ENCODE results near the gene RAB39A. TPM values are rescaled to one million over a fixed set of nuclear protein-coding genes. Genes with fewer than 3 reads are reported as not detected.
"Not testable (repeated sequence)": the region's sequence is repeated elsewhere in the genome, so short reads cannot be mapped to it uniquely, and the experiment has no call there.

The RAB39A gene, protein sequence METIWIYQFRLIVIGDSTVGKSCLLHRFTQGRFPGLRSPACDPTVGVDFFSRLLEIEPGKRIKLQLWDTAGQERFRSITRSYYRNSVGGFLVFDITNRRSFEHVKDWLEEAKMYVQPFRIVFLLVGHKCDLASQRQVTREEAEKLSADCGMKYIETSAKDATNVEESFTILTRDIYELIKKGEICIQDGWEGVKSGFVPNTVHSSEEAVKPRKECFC
- 1 to 10 TPM; 1.1 TPM for total RNA-seq
- long read RNA-seq = 0 reads

DNA sequence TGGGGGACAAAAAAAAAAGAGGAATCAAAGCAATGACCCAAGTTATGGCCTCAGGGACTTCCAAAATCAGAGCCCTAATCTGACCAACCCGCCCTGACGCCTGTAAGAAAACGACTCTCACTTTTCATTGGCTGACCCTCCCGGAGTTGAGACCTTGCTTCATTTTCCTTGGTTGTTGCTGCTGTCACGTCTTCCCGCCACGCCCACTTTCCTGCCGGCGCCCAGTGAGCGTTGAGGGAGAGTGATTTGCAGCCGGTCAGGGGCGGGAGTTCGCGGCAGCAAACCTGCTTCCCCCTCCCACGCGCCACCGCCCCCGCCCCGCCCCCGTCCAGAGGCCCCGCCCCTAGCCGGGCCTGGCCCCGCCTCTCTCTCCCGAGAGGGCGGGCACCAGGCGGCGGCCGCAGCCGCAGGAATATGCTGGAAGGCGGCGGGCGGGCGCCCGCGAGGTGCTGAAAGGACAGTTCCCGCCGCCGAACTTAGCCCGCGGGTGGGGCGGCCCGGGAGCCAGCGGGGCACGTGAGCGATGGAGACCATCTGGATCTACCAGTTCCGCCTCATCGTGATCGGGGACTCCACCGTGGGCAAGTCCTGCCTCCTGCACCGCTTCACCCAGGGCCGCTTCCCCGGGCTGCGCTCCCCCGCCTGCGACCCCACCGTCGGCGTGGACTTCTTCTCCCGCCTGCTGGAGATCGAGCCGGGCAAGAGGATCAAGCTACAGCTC is at the start of gene RAB39A:
Gene RAB39A (plus strand): TSS at position 403 of the 721 bp plus-strand sequence. CDS start 121 bp downstream, at position 524.
- ATAC-seq (peak; percentile 97), DNase-seq (peak; percentile 91)
- intact Hi-C loops (cut with DNase I) = no loop called here

DNA sequence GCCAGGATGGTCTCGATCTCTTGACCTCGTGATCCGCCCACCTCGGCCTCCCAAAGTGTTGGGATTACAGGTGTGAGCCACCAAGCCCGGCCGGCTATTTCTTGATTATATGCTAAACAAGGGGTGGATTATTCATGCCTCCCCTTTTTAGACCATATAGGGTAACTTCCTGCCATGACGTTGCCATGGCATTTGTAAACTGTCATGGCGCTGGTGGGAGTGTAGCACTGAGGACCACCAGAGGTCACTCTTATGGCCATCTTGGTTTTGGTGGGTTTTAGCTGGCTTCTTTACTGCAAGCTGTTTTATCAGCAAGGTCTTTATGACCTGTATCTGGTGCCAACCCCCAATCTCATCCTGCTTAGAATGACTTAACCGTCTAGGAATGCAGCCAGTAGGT is 46.8 kb upstream of the RAB39A start:
- DNase-seq; intact Hi-C loops (cut with DNase I); ATAC-seq: not testable (repeated sequence)

DNA sequence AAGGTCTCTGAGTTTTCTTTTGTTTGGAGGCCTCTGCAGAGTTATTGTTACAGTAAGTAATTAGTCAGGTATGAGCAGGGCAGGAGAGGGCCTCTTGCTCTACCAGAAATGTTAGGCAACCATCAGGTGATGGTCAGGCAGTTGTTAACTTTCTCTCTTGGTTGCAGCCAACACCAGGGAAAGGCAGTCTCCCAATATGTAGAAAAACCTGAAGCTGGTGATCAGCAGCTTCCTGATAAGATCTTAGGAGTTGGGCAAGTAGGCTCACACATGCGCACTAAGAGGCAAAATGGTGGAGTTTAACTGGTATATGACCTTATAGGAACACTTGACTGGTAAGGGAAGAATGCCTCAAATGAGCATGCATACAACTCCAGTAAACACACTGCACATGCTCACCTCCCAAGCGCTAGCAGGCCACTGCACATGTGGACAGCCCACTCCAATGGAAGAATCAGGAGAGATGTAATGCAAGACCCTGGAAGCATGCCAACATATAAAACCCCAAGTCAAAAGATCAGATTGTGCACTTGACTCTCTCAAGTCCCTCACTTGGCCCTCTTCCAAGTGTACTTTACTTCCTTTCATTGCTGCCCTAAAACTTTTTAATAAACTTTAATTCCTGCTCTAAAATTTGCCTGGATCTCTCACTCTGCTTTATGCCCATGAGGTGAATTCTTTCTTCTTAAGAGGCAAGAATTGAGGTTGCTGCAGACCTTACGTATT is 46.0 kb upstream of the RAB39A start:
- ATAC-seq (no peak), DNase-seq (no peak)
- intact Hi-C loops (cut with DNase I) = no loop called here

DNA sequence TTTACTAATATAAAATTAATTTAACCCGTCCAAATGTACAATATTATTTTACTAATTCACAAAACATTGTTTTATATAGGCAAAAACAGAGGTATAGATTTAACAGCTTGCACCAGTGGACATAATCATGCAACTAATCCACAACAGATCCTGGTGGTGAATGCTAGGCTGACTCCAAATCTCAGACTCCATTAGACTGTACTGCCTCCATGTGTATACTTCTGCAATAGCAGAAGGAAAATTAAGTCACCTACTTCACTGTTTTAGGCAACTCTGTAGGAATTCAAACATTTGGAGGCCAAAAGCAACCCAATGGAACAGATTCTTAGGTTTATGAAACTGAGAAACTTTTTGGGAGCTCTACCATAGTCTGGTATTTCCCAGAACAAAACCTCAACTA is 30.0 kb upstream of the RAB39A start:
- ATAC-seq (peak in 1 of 2 donors; percentile 60), DNase-seq (no peak)
- intact Hi-C loops (cut with DNase I) = no loop called here

DNA sequence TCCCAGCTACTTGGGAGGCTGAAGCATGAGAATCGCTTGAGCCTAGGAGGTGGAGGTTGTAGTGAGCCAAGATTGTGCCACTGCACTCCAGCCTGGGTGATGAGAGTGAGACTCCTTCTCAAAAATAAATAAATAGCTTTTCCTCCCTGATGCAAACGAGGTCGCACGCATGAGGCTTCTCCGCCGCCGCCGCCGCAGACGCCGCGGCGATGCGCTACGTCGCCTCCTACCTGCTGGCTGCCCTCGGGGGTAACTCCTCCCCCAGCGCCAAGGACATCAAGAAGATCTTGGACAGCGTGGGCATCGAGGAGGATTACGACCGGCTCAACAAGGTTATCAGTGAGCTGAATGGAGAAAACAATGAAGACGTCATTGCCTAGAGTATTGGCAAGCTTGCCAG is 20.0 kb upstream of the RAB39A start:
- DNase-seq (no peak), ATAC-seq (no peak)
- intact Hi-C loops (cut with DNase I) = no loop called here

DNA sequence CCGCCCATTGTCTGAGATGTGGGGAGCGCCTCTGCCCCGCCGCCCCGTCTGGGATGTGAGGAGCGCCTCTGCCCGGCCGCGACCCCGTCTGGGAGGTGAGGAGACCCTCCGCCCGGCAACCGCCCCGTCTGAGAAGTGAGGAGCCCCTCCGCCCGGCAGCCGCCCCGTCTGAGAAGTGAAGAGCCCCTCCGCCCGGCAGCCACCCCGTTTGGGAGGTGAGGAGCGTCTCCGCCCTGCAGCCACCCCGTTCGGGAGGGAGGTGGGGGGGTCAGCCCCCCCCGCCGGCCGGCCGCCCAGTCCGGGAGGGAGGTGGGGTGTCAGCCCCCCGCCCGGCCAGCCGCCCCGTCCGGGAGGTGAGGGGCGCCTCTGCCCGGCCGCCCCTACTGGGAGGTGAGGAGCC is 15.8 kb upstream of the RAB39A start:
- DNase-seq; intact Hi-C loops (cut with DNase I); ATAC-seq: not testable (repeated sequence)

DNA sequence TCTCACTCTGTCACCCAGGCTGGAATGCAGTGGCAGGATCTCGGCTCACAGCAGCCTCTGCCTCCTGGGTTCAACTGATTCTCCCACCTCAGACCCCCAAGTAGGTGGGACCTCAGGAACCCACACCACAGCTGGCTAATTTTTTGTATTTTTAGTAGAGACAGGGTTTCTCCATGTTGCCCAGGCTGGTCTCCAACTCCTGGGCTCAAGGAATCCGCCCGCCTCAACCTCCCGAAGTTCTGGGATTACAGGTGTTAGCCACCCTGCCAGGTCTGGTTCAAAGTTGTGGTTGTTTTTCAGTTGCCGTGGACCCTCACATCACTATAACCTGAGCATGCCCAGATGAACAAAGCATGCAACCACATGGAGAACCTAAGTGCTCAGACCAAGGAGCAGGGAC is 13.0 kb upstream of the RAB39A start:
- DNase-seq (no peak), ATAC-seq (no peak)
- intact Hi-C loops (cut with DNase I) = no loop called here

DNA sequence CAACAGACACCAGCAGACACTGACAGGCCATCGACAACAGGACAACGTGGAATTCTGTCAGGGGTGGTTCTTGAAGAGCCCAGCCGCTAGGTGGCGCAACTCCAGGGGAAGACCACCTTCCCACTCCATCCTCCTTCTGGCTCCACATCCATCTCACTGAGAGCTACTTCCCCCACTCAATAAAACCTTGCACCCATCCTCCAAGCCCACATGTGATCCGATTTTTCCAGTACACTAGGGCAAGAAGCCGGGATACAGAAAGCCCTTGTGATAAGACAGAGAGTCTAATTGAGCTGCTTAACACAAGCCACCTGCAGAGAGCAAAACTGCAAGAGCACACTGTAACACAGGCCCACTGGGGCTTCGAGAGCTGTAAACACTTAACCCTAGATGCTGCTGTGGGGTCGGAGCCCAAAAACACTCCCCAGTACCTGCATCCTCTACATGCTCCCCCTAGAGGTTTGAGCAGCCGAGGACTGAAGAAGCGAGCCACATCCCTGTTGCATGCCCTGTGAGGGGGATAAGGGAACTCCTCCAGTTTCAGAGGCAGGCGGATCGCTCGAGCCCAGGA is 11.5 kb upstream of the RAB39A start:
- DNase-seq = no peak
- intact Hi-C loops (cut with DNase I) = no loop called here
- no peak for ATAC-seq

DNA sequence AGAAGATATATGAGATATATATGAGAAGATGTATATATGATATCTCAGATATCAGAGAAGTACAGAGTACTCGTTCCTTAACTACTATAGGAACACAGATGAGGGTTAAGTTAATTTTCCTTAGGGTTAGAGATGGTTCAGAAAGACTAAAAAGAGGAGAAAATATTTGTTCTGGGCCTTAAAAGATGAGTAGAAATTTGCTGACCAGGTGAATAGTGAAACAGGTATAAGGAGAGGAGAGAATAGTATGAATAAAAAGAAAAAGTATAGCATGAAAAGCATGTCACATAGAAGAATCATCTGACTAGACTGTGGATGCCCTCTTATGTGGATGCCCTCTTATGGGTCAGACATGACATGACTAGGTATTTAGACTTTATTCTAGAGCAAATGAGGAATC is 6.3 kb upstream of the RAB39A start:
- intact Hi-C loops (cut with DNase I) = no loop called here
- no peak for ATAC-seq
- DNase-seq = no peak

DNA sequence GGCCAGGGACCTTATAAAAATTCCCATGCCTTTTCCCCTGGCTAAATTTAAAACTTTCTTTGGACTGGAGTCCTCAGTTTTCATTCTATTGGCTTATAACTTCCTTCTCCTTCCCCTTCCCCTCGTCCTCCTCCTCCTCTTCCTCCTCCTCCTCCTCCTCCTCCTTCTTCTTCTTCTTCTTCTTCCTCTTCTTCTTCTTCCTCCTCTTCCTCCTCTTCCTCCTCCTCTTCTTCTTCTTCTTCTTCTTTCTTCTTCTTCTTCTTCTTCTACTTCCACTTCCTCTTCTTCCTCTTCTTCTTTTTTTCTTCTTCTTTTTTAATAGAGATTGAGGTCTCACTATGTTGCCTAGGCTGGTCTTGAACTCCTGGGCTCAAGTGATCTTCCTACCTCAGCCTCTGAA is 4.7 kb upstream of the RAB39A start:
- not testable (repeated sequence) for ATAC-seq

DNA sequence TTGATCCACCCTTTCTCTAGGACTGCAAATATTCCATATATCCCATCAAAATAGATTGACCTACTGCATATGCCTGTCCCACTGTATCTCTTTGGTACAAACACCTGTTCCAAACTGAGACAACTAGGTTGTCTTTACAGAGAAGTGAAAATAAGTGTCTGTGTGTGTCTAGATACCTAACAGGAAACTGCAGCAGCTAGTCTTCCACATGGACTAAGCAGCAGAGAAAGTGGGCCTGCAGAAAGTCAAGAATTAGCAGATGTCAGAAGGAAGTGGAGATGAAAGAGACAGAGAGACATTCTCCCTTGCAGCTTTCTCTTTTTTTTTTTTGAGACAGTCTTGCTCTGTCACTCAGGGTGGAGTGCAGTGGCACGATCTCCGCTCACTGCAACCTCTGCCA is 3.9 kb upstream of the RAB39A start:
- no peak for ATAC-seq
- DNase-seq = no peak
- intact Hi-C loops (cut with DNase I) = no loop called here

More for the DNA sequence above, 4.7 kb upstream of the RAB39A start:
- intact Hi-C loops (cut with DNase I); DNase-seq: not testable (repeated sequence)

DNA sequence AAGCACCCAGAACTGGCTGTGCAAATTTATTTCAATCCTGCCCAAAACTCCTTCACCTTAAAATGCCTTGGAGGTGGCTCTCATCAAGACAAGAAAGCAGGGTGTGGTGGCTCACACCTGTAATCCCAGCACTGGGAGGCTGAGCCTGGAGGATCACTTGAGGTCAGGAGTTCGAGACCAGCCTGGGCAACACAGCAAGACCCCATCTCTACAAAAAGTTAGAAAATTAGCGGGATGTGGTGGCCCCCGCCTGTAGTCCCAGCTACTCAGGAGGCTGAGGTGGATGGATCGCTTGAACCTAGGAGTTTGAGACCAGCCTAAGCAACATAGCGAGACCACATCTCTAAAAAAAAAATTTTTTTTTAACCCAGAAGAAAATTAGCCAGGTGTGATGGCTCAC is 689 bp upstream of the RAB39A start:
- ATAC-seq (no peak), DNase-seq (no peak)
- intact Hi-C loops (cut with DNase I) = no loop called here

DNA sequence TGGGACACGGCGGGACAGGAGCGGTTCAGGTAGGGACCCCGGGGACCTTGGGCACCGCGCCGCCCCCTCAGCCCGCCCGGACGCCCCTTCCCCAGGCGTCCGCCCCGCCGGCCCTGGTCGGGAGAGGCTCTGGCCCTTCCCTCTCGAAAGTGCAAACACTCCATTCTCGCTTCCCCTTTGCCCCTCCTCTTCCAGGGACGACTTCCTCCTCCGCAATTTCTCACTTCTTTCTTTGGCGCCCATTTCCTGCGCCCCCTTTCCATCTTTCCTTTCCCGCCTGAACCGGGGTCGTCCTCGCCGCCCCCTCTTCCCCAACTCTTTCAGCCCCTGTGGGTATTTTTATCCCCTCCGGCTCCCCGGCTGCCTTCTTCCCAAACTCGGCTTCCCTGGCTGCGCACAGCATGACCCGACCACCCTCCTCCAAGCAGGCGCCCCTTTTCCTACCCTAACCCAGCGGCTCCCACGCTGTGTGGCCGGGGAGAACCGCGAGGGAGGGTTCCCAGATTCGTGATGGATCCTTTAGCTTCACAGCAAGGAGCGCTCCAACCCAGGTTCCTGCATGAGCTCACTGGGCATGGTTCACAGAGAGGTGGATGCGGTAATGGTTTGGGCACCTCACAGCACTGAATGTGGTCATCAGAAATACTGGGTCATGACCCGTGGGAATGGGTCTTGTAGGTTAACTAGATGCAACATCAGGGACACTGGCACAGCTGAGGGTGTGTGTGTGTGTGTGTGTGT is 689 bp downstream of the RAB39A start:
- peak; percentile 32 to 70 for ATAC-seq
- DNase-seq = peak; percentile 30
- intact Hi-C loops (cut with DNase I) = no loop called here

DNA sequence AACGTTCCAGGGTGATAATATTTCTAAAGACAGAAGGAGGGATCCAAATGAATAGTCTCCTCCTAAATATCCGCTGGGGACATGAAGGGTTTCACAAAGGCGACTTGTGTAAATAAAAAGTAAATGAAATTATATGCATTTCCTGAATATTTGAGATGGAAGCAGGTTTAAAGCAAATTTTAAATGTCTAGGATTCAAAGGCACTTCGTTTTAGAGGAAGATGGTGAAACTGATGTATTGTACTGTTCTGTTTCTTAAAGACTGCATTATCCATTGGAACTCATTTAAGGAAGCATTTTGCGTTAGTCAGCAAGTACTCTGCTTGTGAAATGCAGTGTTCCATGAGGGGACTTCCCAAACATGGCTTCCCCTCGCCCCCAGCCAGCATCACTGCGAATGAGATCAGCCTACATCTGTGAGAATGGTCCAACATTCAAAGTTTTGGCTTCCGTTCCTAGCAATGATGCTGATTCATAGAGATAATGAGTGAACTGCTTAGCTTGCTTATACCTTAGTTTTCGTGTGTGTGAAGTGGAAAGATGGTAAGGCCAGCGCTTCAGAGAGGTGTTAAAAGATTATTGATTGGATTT is 1.5 kb downstream of the RAB39A start:
- DNase-seq (no peak), ATAC-seq (no peak)
- intact Hi-C loops (cut with DNase I) = no loop called here

DNA sequence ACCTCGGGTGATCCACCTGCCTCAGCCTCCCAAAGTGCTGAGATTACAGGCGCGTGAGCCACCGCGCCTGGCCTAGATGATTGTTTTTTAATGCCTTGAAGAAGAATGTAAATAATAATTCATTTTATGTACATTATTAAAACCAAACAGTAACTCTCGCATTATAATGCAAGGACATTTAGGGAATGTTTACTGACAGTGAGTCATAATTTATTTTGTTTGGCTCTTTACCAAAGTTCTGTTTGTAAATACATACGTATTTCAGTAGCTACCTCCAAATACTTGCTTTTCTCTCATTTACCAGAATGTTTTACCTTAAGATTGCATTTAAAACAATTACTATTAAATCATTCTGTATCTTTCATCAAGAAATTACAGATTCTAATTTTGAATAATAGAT is 3.0 kb downstream of the RAB39A start:
- intact Hi-C loops (cut with DNase I) = no loop called here
- ATAC-seq (no peak), DNase-seq (no peak)

DNA sequence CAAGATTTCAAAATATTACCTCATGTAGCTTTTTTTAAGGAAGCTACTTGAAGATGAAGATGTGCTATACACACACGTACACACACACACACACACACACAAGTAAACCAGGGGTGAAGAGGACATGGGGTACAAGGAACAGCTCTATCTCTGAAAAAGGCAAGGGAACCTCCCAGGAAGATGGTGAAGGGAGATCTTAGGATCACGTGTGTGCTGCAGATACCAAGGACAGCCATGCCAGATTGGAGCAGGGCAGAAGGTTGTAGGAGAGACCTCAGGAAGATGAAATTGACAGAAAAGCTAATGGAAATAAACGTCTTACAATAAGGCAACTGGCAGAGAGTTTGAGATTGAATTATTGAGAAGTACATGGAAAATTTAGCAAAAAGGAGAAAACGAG is 19.7 kb downstream of the RAB39A start:
- no peak for ATAC-seq
- intact Hi-C loops (cut with DNase I) = no loop called here
- no peak for DNase-seq

DNA sequence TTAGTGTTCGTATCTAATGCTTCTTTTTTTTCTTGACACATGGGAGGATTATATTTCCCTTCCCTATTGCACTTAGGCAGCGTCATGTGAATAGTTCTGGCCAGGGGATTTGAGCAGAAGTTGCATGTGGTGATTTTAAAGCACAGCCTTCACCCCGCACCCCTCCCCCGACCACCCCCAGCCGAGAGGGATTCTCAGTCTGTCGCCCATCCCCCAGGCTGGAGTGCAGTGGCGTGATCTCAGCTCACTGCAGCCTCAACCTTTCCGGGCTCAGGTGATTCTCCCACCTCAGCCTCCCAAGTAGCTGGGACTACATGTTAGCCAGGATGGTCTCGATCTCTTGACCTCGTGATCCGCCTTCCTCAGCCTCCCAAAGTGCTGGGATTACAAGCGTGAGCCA is 20.1 kb downstream of the RAB39A start:
- ATAC-seq; intact Hi-C loops (cut with DNase I); DNase-seq: not testable (repeated sequence)

DNA sequence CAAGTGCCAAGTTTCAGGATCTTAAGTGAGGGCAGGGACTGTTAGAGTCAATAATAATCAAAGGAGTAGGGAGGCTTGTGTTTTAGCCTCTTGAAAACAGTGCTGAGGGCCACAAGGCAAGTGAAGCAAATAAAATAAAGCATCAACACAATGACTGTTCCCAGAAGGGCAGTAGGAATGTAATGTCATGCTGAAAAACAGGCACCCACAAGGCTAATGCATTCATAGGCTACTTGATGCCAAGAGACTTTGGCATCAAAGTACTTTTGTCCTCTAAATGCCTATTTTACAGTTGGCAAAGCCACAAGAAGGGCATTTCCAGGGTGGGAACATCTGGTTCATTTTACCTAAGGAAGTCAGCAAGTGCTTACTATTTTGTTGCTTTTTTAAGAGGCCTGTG is 22.9 kb downstream of the RAB39A start:
- intact Hi-C loops (cut with DNase I) = no loop called here
- ATAC-seq (no peak), DNase-seq (no peak)

DNA sequence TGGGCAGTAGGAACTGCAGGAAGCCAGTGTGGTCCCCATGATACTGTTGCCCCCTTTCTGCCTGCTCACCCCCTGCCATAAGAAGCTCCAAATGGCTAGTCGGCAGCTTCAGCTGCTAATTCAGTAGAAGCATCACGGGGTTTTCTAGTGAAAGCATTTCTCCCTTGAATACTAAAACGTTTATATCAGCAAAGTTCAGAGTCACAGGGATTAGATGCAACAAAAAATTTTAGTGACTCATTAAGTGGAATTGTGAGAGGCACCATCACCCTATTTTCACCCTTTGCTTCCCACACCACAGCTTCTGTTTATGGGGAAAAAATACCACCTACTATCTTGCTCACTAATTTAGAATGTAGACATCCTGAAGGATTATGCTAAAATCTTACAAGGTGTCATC is 25.2 kb downstream of the RAB39A start:
- ATAC-seq = no peak
- intact Hi-C loops (cut with DNase I) = no loop called here
- no peak for DNase-seq

Data from left cardiac atrium (tissue), 4 donors.